ENCODE measurements around the gene MRPL54. TPM values are rescaled to one million over a fixed set of nuclear protein-coding genes. Genes with fewer than 3 reads are reported as not detected.
A peak's percentile ranks its signal among the peaks of the same experiment; 100 is the strongest.

MRPL54 gene
- total RNA-seq = 43.8 and 53.2 TPM in 2 replicates
- long read RNA-seq, transcript MRPL54-201 (3 exons, 626 nt) = major isoform, 6 of 6 reads
- long read RNA-seq, partial matches to known transcripts = 0 of 6 reads
- long read RNA-seq, other reads (novel, unspliced or antisense) = 0 of 6 reads

DNA sequence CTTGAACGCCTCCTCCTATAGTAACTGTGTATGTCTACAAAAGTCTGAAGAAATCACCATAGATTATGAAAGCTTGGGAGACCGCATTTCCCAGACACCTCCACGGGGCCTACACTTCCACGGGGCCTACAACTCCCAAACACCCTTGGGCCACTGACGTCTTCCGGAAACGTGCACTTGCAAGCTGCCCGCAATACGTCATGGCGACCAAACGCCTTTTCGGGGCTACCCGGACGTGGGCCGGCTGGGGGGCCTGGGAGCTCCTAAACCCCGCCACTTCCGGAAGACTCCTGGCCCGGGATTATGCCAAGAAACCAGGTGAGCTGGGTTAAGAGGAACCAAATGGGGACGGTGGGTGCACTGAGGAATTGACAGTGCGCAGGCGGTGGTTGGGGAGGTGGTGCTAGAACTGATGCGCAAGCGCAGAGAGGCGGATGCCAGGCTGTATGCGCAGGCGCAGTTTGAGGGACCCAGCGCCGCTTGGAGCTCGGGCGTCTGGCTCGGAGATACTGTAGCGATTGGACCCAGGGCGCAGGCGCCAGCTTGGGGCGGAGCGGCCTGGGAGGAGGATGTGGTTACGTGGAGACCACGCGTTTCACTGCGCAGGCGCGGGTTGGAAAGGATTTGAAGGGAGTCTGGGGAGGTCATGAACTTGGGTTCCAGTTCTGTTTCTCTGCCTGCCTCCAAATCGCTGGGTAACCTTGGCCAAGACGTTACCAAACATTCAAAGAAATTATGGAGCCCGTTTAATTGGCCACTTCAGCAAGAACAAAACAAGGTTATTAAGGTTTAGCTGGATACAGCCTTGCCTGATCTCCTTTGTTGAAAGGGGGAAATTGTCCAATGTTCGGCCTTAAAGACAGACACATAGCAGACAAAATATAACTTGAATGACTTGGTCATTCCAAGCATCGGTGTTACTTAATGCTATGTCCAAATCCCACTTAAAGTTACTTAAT, at the start of gene MRPL54:
Gene MRPL54, plus strand, starts transcription at position 182 of the 959 bp plus-strand sequence. Its CDS starts 19 bp downstream, at position 201.
- peak within 1 kb of the TSS; percentile 100 for H3K27ac Mint-ChIP-seq (ENCODE audit: unreplicated experiment)
- peak; percentile 100 for DNase-seq (ENCODE audit: extremely low spot score, unreplicated experiment)
- TF ChIP-seq, protein P1, sequence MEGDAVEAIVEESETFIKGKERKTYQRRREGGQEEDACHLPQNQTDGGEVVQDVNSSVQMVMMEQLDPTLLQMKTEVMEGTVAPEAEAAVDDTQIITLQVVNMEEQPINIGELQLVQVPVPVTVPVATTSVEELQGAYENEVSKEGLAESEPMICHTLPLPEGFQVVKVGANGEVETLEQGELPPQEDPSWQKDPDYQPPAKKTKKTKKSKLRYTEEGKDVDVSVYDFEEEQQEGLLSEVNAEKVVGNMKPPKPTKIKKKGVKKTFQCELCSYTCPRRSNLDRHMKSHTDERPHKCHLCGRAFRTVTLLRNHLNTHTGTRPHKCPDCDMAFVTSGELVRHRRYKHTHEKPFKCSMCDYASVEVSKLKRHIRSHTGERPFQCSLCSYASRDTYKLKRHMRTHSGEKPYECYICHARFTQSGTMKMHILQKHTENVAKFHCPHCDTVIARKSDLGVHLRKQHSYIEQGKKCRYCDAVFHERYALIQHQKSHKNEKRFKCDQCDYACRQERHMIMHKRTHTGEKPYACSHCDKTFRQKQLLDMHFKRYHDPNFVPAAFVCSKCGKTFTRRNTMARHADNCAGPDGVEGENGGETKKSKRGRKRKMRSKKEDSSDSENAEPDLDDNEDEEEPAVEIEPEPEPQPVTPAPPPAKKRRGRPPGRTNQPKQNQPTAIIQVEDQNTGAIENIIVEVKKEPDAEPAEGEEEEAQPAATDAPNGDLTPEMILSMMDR (IDR thresholded peaks at IDR 0.05) = no peak
- no peaks in the 10 kb centered on the region for H3K9me3 Mint-ChIP-seq (ENCODE audit: unreplicated experiment)
- H3K36me3 Mint-ChIP-seq (ENCODE audit: unreplicated experiment) = peaks cover 7% of the 10 kb centered on the region
- H3K27me3 Mint-ChIP-seq (ENCODE audit: unreplicated experiment) = no peaks in the 10 kb centered on the region
- peak within 1 kb of the TSS; percentile 96 for H3K4me3 Mint-ChIP-seq (ENCODE audit: unreplicated experiment)
- peaks cover 23% of the 10 kb centered on the region for H3K4me1 Mint-ChIP-seq (ENCODE audit: unreplicated experiment)

DNA sequence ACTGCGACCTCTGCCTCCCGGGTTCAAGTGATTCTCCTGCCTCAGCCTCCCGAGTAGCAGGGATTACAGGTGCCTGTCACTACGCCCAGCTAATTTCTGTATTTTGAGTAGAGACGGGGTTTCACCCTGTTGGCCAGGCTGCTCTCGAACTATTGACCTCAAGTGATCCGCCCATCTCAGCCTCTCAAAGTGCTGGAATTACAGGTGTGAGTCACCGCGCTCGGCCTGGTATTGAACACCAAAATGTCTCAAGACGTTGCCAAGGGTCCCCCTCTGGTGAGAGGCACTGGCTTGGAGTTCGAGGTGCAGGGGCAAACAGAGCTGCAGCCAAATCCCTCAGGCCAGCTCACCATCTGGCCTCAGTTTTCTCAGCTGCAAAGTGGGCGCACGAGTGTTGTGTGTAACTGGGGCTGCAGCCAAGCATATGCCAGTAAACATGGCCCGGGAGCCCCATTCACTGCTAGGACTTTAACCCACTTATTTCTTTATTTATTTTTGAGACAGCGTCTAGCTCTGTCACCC, 46.3 kb upstream of the MRPL54 start:
- DNase-seq (ENCODE audit: extremely low spot score, unreplicated experiment) = no peak
- Mint-ChIP-seq H3K4me3 (ENCODE audit: unreplicated experiment) (no peak overlapping the region), H3K36me3 (ENCODE audit: unreplicated experiment) (no peaks in the 10 kb centered on the region), H3K27ac (ENCODE audit: unreplicated experiment) (no peak overlapping the region), H3K27me3 (ENCODE audit: unreplicated experiment) (peaks cover under 1% of the 10 kb centered on the region), H3K4me1 (ENCODE audit: unreplicated experiment) (peaks cover 4% of the 10 kb centered on the region), H3K9me3 (ENCODE audit: unreplicated experiment) (no peaks in the 10 kb centered on the region)
- TF ChIP-seq, protein P1 (IDR thresholded peaks at IDR 0.05) = no peak

DNA sequence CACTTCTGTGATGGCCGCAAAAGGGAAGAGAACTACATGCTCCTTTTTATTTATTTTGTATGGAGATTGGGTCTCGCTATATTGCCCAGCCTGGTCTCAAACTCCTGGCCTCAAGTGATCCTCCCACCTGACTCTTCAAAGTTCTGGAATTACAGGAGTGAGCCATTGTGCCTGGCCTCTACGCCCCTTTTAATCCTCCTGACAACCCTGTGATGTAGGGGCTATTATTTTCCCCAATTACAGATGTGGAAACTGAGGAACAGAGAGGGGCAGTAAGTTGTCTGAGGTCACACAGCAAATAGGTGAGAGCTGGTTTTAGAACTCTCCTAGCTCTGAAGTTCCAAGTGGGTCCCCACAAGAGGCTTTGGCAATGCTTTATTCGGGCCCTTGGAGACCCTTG, 42.6 kb upstream of the MRPL54 start:
- no peak overlapping the region for H3K27ac Mint-ChIP-seq (ENCODE audit: unreplicated experiment)
- no peak for DNase-seq (ENCODE audit: extremely low spot score, unreplicated experiment)
- TF ChIP-seq, protein P1 (IDR thresholded peaks at IDR 0.05) = no peak
- H3K9me3 Mint-ChIP-seq (ENCODE audit: unreplicated experiment) = no peaks in the 10 kb centered on the region
- peaks cover 17% of the 10 kb centered on the region for H3K27me3 Mint-ChIP-seq (ENCODE audit: unreplicated experiment)
- no peaks in the 10 kb centered on the region for H3K36me3 Mint-ChIP-seq (ENCODE audit: unreplicated experiment)
- peaks cover 9% of the 10 kb centered on the region for H3K4me1 Mint-ChIP-seq (ENCODE audit: unreplicated experiment)
- no peak overlapping the region for H3K4me3 Mint-ChIP-seq (ENCODE audit: unreplicated experiment)

DNA sequence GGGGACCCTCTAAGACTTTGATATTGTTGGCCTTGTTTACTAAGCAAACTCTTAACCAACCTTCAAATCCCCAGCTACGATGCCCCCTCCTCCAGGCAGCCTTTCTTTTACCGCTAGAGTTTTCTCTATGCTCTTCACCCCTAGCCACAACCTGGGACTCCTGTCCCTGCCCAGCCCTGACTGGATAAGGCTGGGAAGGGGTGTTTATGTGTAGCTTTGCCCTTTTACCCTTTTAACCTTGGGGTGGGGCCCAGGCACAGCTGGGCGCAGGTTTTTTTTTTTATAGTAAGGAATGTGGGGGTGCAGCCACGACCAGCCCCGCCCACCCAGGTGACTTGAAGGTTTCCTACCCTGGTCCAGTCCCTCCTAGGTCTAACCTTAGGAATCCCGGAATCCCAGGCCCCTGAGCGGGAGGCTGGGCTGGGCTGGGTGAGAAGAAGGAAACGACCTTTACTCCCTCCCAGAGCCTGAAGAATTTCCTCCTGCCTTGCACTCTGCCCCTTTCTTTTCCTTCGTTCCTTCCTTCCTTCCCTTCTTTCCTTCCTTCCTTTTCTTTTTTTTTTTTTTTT, 42.0 kb upstream of the MRPL54 start:
- TF ChIP-seq, protein P1 (IDR thresholded peaks at IDR 0.05) = no peak
- no peaks in the 10 kb centered on the region for H3K36me3 Mint-ChIP-seq (ENCODE audit: unreplicated experiment)
- peaks cover 9% of the 10 kb centered on the region for H3K4me1 Mint-ChIP-seq (ENCODE audit: unreplicated experiment)
- peaks cover 17% of the 10 kb centered on the region for H3K27me3 Mint-ChIP-seq (ENCODE audit: unreplicated experiment)
- H3K4me3 Mint-ChIP-seq (ENCODE audit: unreplicated experiment) = no peak overlapping the region
- no peaks in the 10 kb centered on the region for H3K9me3 Mint-ChIP-seq (ENCODE audit: unreplicated experiment)
- no peak for DNase-seq (ENCODE audit: extremely low spot score, unreplicated experiment)
- no peak overlapping the region for H3K27ac Mint-ChIP-seq (ENCODE audit: unreplicated experiment)
